ENCODE data around the gene ZNF605.

ZNF605 gene

GRCh38 chr12:132926415-132926833, 29.7 kb downstream of the ZNF605 start:
- TF ChIP-seq, protein P1, sequence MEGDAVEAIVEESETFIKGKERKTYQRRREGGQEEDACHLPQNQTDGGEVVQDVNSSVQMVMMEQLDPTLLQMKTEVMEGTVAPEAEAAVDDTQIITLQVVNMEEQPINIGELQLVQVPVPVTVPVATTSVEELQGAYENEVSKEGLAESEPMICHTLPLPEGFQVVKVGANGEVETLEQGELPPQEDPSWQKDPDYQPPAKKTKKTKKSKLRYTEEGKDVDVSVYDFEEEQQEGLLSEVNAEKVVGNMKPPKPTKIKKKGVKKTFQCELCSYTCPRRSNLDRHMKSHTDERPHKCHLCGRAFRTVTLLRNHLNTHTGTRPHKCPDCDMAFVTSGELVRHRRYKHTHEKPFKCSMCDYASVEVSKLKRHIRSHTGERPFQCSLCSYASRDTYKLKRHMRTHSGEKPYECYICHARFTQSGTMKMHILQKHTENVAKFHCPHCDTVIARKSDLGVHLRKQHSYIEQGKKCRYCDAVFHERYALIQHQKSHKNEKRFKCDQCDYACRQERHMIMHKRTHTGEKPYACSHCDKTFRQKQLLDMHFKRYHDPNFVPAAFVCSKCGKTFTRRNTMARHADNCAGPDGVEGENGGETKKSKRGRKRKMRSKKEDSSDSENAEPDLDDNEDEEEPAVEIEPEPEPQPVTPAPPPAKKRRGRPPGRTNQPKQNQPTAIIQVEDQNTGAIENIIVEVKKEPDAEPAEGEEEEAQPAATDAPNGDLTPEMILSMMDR (IDR thresholded peaks at IDR 0.05; ENCODE audit: insufficient read depth, missing control alignments) = no peak
- no peak for FAIRE-seq
- no peak for DNase-seq (ENCODE audit: insufficient read length, low spot score)

GRCh38 chr12:132925597-132926414, 30.3 kb downstream of the ZNF605 start:
- DNase-seq (ENCODE audit: insufficient read length, low spot score) (no peak), FAIRE-seq (no peak)
- TF ChIP-seq, protein P1 (IDR thresholded peaks at IDR 0.05; ENCODE audit: insufficient read depth, missing control alignments) = no peak

DNA sequence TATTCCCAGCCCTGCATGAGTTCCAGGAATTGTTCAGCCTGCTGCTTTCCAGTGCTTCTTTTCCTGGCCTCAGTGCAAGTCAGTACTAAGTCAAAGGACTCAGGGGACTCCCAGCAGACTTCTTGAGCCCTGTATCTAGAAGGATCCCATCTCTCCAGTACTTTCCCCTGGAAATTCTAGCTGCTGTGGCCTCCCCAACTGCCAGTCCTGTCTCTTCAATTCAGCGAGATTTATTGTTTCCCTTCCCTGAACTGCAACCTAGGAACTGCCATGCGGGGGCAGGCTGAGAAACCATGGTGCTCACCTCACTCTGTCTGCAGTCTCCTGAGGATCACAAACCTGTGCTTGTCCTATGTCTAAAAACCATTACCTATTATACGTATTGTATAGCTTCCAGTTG, 31.8 kb downstream of the ZNF605 start:
- TF ChIP-seq, protein P1 (IDR thresholded peaks at IDR 0.05; ENCODE audit: insufficient read depth, missing control alignments) = no peak
- FAIRE-seq = no peak
- DNase-seq (ENCODE audit: insufficient read length, low spot score) = no peak

GRCh38 chr12:132923356-132923909, 32.7 kb downstream of the ZNF605 start:
- DNase-seq (ENCODE audit: insufficient read length, low spot score) (no peak), FAIRE-seq (no peak)
- TF ChIP-seq, protein P1 (IDR thresholded peaks at IDR 0.05; ENCODE audit: insufficient read depth, missing control alignments) = no peak

- TF ChIP-seq, protein P1 (IDR thresholded peaks at IDR 0.05; ENCODE audit: insufficient read depth, missing control alignments) = no peak
- no peak for DNase-seq (ENCODE audit: insufficient read length, low spot score)
- no peak for FAIRE-seq
Measured at GRCh38 chr12:132922676-132923075, 33.4 kb downstream of the ZNF605 start.

- DNase-seq (ENCODE audit: insufficient read length, low spot score) (no peak), FAIRE-seq (no peak)
- TF ChIP-seq, protein P1 (IDR thresholded peaks at IDR 0.05; ENCODE audit: insufficient read depth, missing control alignments) = no peak
Measured at GRCh38 chr12:132921685-132922084, 34.4 kb downstream of the ZNF605 start.

- FAIRE-seq (no peak), DNase-seq (ENCODE audit: insufficient read length, low spot score) (no peak)
- TF ChIP-seq, protein P1 (IDR thresholded peaks at IDR 0.05; ENCODE audit: insufficient read depth, missing control alignments) = no peak
Measured at GRCh38 chr12:132918680-132919079, 37.4 kb downstream of the ZNF605 start.

Data from D721Med (cell line).